ENCODE results near the gene LRP1.
A peak's percentile ranks its signal among the peaks of the same experiment; 100 is the strongest.

The LRP1 gene

GRCh38 chr12:57170927-57171326, 42.6 kb downstream of the LRP1 start:
- DNase-seq (ENCODE audit: low read depth in 2 of 2, low spot score in 1 of 2), result no peak

GRCh38 chr12:57171668-57172067, 43.4 kb downstream of the LRP1 start:
- no peak for DNase-seq (ENCODE audit: low read depth in 2 of 2, low spot score in 1 of 2)

GRCh38 chr12:57173089-57173488, 44.8 kb downstream of the LRP1 start:
- no peak for DNase-seq (ENCODE audit: low read depth in 2 of 2, low spot score in 1 of 2)

GRCh38 chr12:57173683-57174082, 45.4 kb downstream of the LRP1 start:
- DNase-seq (ENCODE audit: low read depth in 2 of 2, low spot score in 1 of 2), result no peak

GRCh38 chr12:57175428-57176138, 47.3 kb downstream of the LRP1 start:
- no peak for DNase-seq (ENCODE audit: low read depth in 2 of 2, low spot score in 1 of 2)

- no peak for DNase-seq (ENCODE audit: low read depth in 2 of 2, low spot score in 1 of 2)
Observed at GRCh38 chr12:57176139-57176477, 47.8 kb downstream of the LRP1 start.

GRCh38 chr12:57176846-57177245, 48.6 kb downstream of the LRP1 start:
- DNase-seq (ENCODE audit: low read depth in 2 of 2, low spot score in 1 of 2), result no peak

- DNase-seq (ENCODE audit: low read depth in 2 of 2, low spot score in 1 of 2), result no peak
Observed at GRCh38 chr12:57177354-57177753, 49.1 kb downstream of the LRP1 start.

- DNase-seq (ENCODE audit: low read depth in 2 of 2, low spot score in 1 of 2), result no peak
Observed at GRCh38 chr12:57178213-57178612, 49.9 kb downstream of the LRP1 start.

- no peak for DNase-seq (ENCODE audit: low read depth in 2 of 2, low spot score in 1 of 2)
Observed at GRCh38 chr12:57179331-57180086, 51.2 kb downstream of the LRP1 start.

GRCh38 chr12:57180321-57180989, 52.2 kb downstream of the LRP1 start:
- no peak for DNase-seq (ENCODE audit: low read depth in 2 of 2, low spot score in 1 of 2)

- DNase-seq (ENCODE audit: low read depth in 2 of 2, low spot score in 1 of 2), result no peak
Observed at GRCh38 chr12:57181072-57181471, 52.8 kb downstream of the LRP1 start.

GRCh38 chr12:57181561-57182155, 53.4 kb downstream of the LRP1 start:
- DNase-seq (ENCODE audit: low read depth in 2 of 2, low spot score in 1 of 2), result no peak

- DNase-seq (ENCODE audit: low read depth in 2 of 2, low spot score in 1 of 2), result peak; percentile 53 to 70
Observed at GRCh38 chr12:57182918-57183575, 54.8 kb downstream of the LRP1 start.

GRCh38 chr12:57183939-57184725, 55.8 kb downstream of the LRP1 start:
- no peak for DNase-seq (ENCODE audit: low read depth in 2 of 2, low spot score in 1 of 2)

- DNase-seq (ENCODE audit: low read depth in 2 of 2, low spot score in 1 of 2), result no peak
Observed at GRCh38 chr12:57185403-57185802, 57.1 kb downstream of the LRP1 start.

GRCh38 chr12:57185906-57186508, 57.7 kb downstream of the LRP1 start:
- no peak for DNase-seq (ENCODE audit: low read depth in 2 of 2, low spot score in 1 of 2)

- no peak for DNase-seq (ENCODE audit: low read depth in 2 of 2, low spot score in 1 of 2)
Observed at GRCh38 chr12:57187222-57188089, 59.2 kb downstream of the LRP1 start.

GRCh38 chr12:57188090-57188425, 59.8 kb downstream of the LRP1 start:
- no peak for DNase-seq (ENCODE audit: low read depth in 2 of 2, low spot score in 1 of 2)
